ENCODE results near the gene COG3. TPM values are rescaled to one million over a fixed set of nuclear protein-coding genes. Genes with fewer than 3 reads are reported as not detected.

The COG3 gene
- total and polyA plus RNA-seq, 11 donors, result 7.7 to 23.1 (median 15.2) TPM

DNA sequence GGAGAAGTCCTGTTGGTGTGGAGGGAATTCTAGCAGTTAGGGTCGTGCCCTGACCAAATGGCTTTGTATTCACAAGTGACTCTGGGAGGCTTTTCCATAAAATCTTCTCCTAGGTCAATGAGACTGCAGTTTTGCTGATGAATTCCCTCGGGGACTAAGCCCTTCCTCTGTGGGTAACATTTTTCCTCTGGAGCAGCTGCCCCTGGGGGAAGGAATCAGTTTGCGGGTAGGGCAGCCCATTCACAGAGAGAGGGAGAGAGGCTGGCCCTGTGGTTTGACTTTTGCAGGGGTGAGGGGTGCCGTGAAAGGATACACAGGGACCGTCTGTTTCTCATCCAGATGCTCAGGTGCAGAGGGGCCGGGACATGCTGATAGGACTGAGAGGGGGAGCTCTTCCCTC lies 83.5 kb downstream of the COG3 start:
- Histone ChIP-seq H3K4me3 (no peak overlapping the region), H3K27me3 (peaks cover 0 to 10% (median 0%) of the 10 kb centered on the region in 9 donors), H3K36me3 (no peaks in the 10 kb centered on the region), H3K9me3 (no peaks in the 10 kb centered on the region), H3K27ac (no peak overlapping the region), H3K4me1 (no peaks in the 10 kb centered on the region)
- no peak for DNase-seq
- ATAC-seq, result no peak
- intact Hi-C loops (cut with DNase I), result no loop called here
- 47 to 67% (median 49%) methylated on average over 6 of the region's 6 CpGs for WGBS, 4 donors
- TF ChIP-seq, protein P1, sequence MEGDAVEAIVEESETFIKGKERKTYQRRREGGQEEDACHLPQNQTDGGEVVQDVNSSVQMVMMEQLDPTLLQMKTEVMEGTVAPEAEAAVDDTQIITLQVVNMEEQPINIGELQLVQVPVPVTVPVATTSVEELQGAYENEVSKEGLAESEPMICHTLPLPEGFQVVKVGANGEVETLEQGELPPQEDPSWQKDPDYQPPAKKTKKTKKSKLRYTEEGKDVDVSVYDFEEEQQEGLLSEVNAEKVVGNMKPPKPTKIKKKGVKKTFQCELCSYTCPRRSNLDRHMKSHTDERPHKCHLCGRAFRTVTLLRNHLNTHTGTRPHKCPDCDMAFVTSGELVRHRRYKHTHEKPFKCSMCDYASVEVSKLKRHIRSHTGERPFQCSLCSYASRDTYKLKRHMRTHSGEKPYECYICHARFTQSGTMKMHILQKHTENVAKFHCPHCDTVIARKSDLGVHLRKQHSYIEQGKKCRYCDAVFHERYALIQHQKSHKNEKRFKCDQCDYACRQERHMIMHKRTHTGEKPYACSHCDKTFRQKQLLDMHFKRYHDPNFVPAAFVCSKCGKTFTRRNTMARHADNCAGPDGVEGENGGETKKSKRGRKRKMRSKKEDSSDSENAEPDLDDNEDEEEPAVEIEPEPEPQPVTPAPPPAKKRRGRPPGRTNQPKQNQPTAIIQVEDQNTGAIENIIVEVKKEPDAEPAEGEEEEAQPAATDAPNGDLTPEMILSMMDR (IDR thresholded peaks at IDR 0.05), result no peak
- no peak for TF ChIP-seq POLR2A (IDR thresholded peaks at IDR 0.05)

- DNase-seq (no peak), ATAC-seq (no peak)
- H3K9me3 ChIP-seq, result peaks cover 0 to 7% (median 0%) of the 10 kb centered on the region in 12 donors
- no peaks in the 10 kb centered on the region for H3K36me3 ChIP-seq
- TF ChIP-seq, protein P1 (IDR thresholded peaks at IDR 0.05), result no peak
- no peak for TF ChIP-seq POLR2A (IDR thresholded peaks at IDR 0.05)
- WGBS, 4 donors, result 81 to 90% (median 85%) methylated on average over 4 of the region's 4 CpGs
- no peaks in the 10 kb centered on the region for H3K4me1 ChIP-seq
- no peak overlapping the region for H3K4me3 ChIP-seq
- H3K27ac ChIP-seq, result no peak overlapping the region
- intact Hi-C loops (cut with DNase I), result no loop called here
- H3K27me3 ChIP-seq, result no peaks in the 10 kb centered on the region
Measured at GRCh38 chr13:45554604-45555109, 89.9 kb downstream of the COG3 start.

GRCh38 chr13:45564133-45564776 lies 99.5 kb downstream of the COG3 start:
- no peak overlapping the region for H3K4me3 ChIP-seq
- DNase-seq, result no peak
- no peak overlapping the region for H3K27ac ChIP-seq
- no peaks in the 10 kb centered on the region for H3K36me3 ChIP-seq
- intact Hi-C loops (cut with DNase I), result no loop called here
- H3K9me3 ChIP-seq, result peaks cover 0 to 4% (median 0%) of the 10 kb centered on the region in 12 donors
- no peak for ATAC-seq
- 40 to 48% (median 46%) methylated on average over 3 of the region's 3 CpGs for WGBS, 4 donors
- H3K4me1 ChIP-seq, result no peaks in the 10 kb centered on the region
- peaks cover 0 to 7% (median 0%) of the 10 kb centered on the region in 9 donors for H3K27me3 ChIP-seq
- no peak for TF ChIP-seq POLR2A (IDR thresholded peaks at IDR 0.05)
- TF ChIP-seq, protein P1 (IDR thresholded peaks at IDR 0.05), result no peak

DNA sequence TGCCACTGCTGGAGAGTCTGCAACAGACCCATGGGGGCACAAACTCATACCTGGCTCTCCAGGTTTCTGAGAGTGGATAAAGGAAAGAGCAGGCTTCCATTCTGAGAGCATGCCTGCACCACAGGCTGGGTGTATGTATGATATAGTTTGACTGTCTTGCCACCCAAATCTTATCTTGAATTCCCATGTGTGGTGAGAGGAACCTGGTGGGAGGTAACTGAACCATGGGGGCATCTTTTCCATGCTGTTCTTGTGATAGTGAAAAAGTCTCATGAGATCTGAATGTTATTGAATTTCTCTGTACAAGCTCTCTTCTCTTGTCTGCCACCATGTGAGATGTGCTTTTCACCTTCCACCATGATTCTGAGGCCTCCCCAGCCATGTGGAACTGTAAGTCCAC lies 100.6 kb downstream of the COG3 start:
- intact Hi-C loops (cut with DNase I), result no loop called here
- H3K27me3 ChIP-seq, result peaks cover 0 to 9% (median 0%) of the 10 kb centered on the region in 9 donors
- DNase-seq (no peak), ATAC-seq (no peak)
- no peaks in the 10 kb centered on the region for H3K4me1 ChIP-seq
- H3K27ac ChIP-seq, result no peak overlapping the region
- peaks cover 0 to 4% (median 0%) of the 10 kb centered on the region in 12 donors for H3K9me3 ChIP-seq
- TF ChIP-seq, protein P1 (IDR thresholded peaks at IDR 0.05), result no peak
- no peak for TF ChIP-seq POLR2A (IDR thresholded peaks at IDR 0.05)
- no peaks in the 10 kb centered on the region for H3K36me3 ChIP-seq
- H3K4me3 ChIP-seq, result no peak overlapping the region

All from heart left ventricle (tissue), 16 donors.